ENCODE measurements around the gene HABP4. TPM values are rescaled to one million over a fixed set of nuclear protein-coding genes. Genes with fewer than 3 reads are reported as not detected.

Gene HABP4
- total RNA-seq, 1 experiment from 2014 or later: 12.7 TPM

GRCh38 chr9:96487949-96488348, 38.0 kb downstream of the HABP4 start:
- DNase-seq (ENCODE audit: low read depth, low spot score): no peak
- in situ Hi-C loops (cut with HindIII; ENCODE audit: low pct_unique_long_range_greater_than_20kb, low sequenced_read_pairs): no loop called here

GRCh38 chr9:96489482-96489979, 39.6 kb downstream of the HABP4 start:
- in situ Hi-C loops (cut with HindIII; ENCODE audit: low pct_unique_long_range_greater_than_20kb, low sequenced_read_pairs): no loop called here
- DNase-seq (ENCODE audit: low read depth, low spot score): no peak

GRCh38 chr9:96490534-96491078, 40.6 kb downstream of the HABP4 start:
- in situ Hi-C loops (cut with HindIII; ENCODE audit: low pct_unique_long_range_greater_than_20kb, low sequenced_read_pairs): no loop called here
- DNase-seq (ENCODE audit: low read depth, low spot score): no peak

- DNase-seq (ENCODE audit: low read depth, low spot score): no peak
- in situ Hi-C loops (cut with HindIII; ENCODE audit: low pct_unique_long_range_greater_than_20kb, low sequenced_read_pairs): no loop called here
These were observed 41.3 kb downstream of the HABP4 start for GRCh38 chr9:96491079-96491879.

GRCh38 chr9:96491880-96492525, 42.0 kb downstream of the HABP4 start:
- in situ Hi-C loops (cut with HindIII; ENCODE audit: low pct_unique_long_range_greater_than_20kb, low sequenced_read_pairs): no loop called here
- DNase-seq (ENCODE audit: low read depth, low spot score): no peak

GRCh38 chr9:96492993-96493531, 43.1 kb downstream of the HABP4 start:
- no peak for DNase-seq (ENCODE audit: low read depth, low spot score)
- in situ Hi-C loops (cut with HindIII; ENCODE audit: low pct_unique_long_range_greater_than_20kb, low sequenced_read_pairs): no loop called here

GRCh38 chr9:96493757-96494156, 43.8 kb downstream of the HABP4 start:
- in situ Hi-C loops (cut with HindIII; ENCODE audit: low pct_unique_long_range_greater_than_20kb, low sequenced_read_pairs): no loop called here
- DNase-seq (ENCODE audit: low read depth, low spot score): peak; percentile 85

- in situ Hi-C loops (cut with HindIII; ENCODE audit: low pct_unique_long_range_greater_than_20kb, low sequenced_read_pairs): no loop called here
These were observed 44.3 kb downstream of the HABP4 start for GRCh38 chr9:96494215-96494800.

GRCh38 chr9:96495341-96495740, 45.4 kb downstream of the HABP4 start:
- no peak for DNase-seq (ENCODE audit: low read depth, low spot score)

More at GRCh38 chr9:96494215-96494800, 44.3 kb downstream of the HABP4 start:
- DNase-seq (ENCODE audit: low read depth, low spot score): no peak

GRCh38 chr9:96496368-96497116, 46.6 kb downstream of the HABP4 start:
- in situ Hi-C loops (cut with HindIII; ENCODE audit: low pct_unique_long_range_greater_than_20kb, low sequenced_read_pairs): no loop called here

More at GRCh38 chr9:96495341-96495740, 45.4 kb downstream of the HABP4 start:
- in situ Hi-C loops (cut with HindIII; ENCODE audit: low pct_unique_long_range_greater_than_20kb, low sequenced_read_pairs): no loop called here

GRCh38 chr9:96497117-96497399, 47.1 kb downstream of the HABP4 start:
- no peak for DNase-seq (ENCODE audit: low read depth, low spot score)
- in situ Hi-C loops (cut with HindIII; ENCODE audit: low pct_unique_long_range_greater_than_20kb, low sequenced_read_pairs): no loop called here

More at GRCh38 chr9:96496368-96497116, 46.6 kb downstream of the HABP4 start:
- DNase-seq (ENCODE audit: low read depth, low spot score): no peak

- no peak for DNase-seq (ENCODE audit: low read depth, low spot score)
- in situ Hi-C loops (cut with HindIII; ENCODE audit: low pct_unique_long_range_greater_than_20kb, low sequenced_read_pairs): no loop called here
These were observed 48.8 kb downstream of the HABP4 start for GRCh38 chr9:96498796-96499195.

- no peak for DNase-seq (ENCODE audit: low read depth, low spot score)
- in situ Hi-C loops (cut with HindIII; ENCODE audit: low pct_unique_long_range_greater_than_20kb, low sequenced_read_pairs): no loop called here
These were observed 49.3 kb downstream of the HABP4 start for GRCh38 chr9:96499257-96499656.

- in situ Hi-C loops (cut with HindIII; ENCODE audit: low pct_unique_long_range_greater_than_20kb, low sequenced_read_pairs): no loop called here
- no peak for DNase-seq (ENCODE audit: low read depth, low spot score)
These were observed 51.0 kb downstream of the HABP4 start for GRCh38 chr9:96500696-96501632.

GRCh38 chr9:96501633-96502538, 51.9 kb downstream of the HABP4 start:
- in situ Hi-C loops (cut with HindIII; ENCODE audit: low pct_unique_long_range_greater_than_20kb, low sequenced_read_pairs): no loop called here
- DNase-seq (ENCODE audit: low read depth, low spot score): no peak
